GM18519 (cell line): Measurements from ENCODE around the gene TBC1D16.
"Not testable (repeated sequence)": the region's sequence is repeated elsewhere in the genome, so short reads cannot be mapped to it uniquely, and the experiment has no call there.

Experiments used
- ATAC-seq: cut with Tn5 transposase; IDR thresholded peaks from one replicate; pipeline ENCODE4 v1.9.1; 2021; ENCODE audit warnings: mild to moderate bottlenecking, moderate library complexity; ENCODE audit not compliant: unreplicated experiment, low FRiP score

TBC1D16 gene

GRCh38 chr17:79977708-79978547 lies 57.7 kb downstream of the TBC1D16 start:
- no peak for ATAC-seq

- no peak for ATAC-seq
Measured at GRCh38 chr17:79977161-79977631, 58.5 kb downstream of the TBC1D16 start.

GRCh38 chr17:79976451-79976850 lies 59.2 kb downstream of the TBC1D16 start:
- ATAC-seq = no peak

GRCh38 chr17:79975498-79976134 lies 60.1 kb downstream of the TBC1D16 start:
- no peak for ATAC-seq

- no peak for ATAC-seq
Measured at GRCh38 chr17:79974566-79975497, 60.8 kb downstream of the TBC1D16 start.

- ATAC-seq = no peak
Measured at GRCh38 chr17:79971651-79972050, 64.0 kb downstream of the TBC1D16 start.

- no peak for ATAC-seq
Measured at GRCh38 chr17:79970576-79971068, 65.0 kb downstream of the TBC1D16 start.

- ATAC-seq = no peak
Measured at GRCh38 chr17:79969906-79970305, 65.8 kb downstream of the TBC1D16 start.

- ATAC-seq = no peak
Measured at GRCh38 chr17:79968116-79968515, 67.6 kb downstream of the TBC1D16 start.

GRCh38 chr17:79966681-79967080 lies 69.0 kb downstream of the TBC1D16 start:
- no peak for ATAC-seq

- ATAC-seq = no peak
Measured at GRCh38 chr17:79965806-79966205, 69.9 kb downstream of the TBC1D16 start.

GRCh38 chr17:79962467-79962866 lies 73.2 kb downstream of the TBC1D16 start:
- ATAC-seq = not testable (repeated sequence)

GRCh38 chr17:79961567-79961966 lies 74.1 kb downstream of the TBC1D16 start:
- ATAC-seq = not testable (repeated sequence)

GRCh38 chr17:79960788-79961522 lies 74.7 kb downstream of the TBC1D16 start:
- ATAC-seq = no peak

- ATAC-seq = no peak
Measured at GRCh38 chr17:79959042-79959441, 76.6 kb downstream of the TBC1D16 start.

GRCh38 chr17:79956853-79957252 lies 78.8 kb downstream of the TBC1D16 start:
- no peak for ATAC-seq

GRCh38 chr17:79956441-79956735 lies 79.3 kb downstream of the TBC1D16 start:
- ATAC-seq = not testable (repeated sequence)

GRCh38 chr17:79955691-79956440 lies 79.8 kb downstream of the TBC1D16 start:
- no peak for ATAC-seq

GRCh38 chr17:79955167-79955549 lies 80.5 kb downstream of the TBC1D16 start:
- ATAC-seq = no peak
